ENCODE data around the gene TENT4A.

The TENT4A gene

DNA sequence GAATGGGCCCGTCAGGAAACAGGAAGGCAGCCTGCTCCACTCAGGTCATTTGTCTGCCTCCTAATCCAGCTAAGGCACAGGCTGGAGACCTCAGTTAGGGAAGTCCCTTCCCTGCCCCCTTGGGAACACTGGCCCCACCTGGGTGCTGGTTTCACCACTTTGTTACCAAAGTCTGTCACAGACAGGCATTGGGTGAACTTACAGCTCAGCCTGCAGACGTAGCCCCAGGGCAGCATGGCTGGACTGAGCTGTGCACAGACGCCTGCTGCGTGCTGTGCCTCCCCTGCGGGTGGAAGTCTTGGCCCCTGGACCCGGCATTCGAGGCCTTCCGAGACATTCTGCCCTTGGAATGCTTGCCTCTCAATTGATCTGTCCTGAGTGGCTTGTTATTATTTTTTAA is 48.9 kb downstream of the TENT4A start:
- H3K4me1 ChIP-seq (ENCODE audit: low read length) = no peaks in the 10 kb centered on the region
- TF ChIP-seq EZH2phosphoT487 (IDR thresholded peaks at IDR 0.05; ENCODE audit: low read depth) = no peak
- TF ChIP-seq, protein P1, sequence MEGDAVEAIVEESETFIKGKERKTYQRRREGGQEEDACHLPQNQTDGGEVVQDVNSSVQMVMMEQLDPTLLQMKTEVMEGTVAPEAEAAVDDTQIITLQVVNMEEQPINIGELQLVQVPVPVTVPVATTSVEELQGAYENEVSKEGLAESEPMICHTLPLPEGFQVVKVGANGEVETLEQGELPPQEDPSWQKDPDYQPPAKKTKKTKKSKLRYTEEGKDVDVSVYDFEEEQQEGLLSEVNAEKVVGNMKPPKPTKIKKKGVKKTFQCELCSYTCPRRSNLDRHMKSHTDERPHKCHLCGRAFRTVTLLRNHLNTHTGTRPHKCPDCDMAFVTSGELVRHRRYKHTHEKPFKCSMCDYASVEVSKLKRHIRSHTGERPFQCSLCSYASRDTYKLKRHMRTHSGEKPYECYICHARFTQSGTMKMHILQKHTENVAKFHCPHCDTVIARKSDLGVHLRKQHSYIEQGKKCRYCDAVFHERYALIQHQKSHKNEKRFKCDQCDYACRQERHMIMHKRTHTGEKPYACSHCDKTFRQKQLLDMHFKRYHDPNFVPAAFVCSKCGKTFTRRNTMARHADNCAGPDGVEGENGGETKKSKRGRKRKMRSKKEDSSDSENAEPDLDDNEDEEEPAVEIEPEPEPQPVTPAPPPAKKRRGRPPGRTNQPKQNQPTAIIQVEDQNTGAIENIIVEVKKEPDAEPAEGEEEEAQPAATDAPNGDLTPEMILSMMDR (IDR thresholded peaks at IDR 0.05; ENCODE audit: low read depth, low read length) = no peak
- no peak overlapping the region for H3K9ac ChIP-seq (ENCODE audit: low read length)
- H3K79me2 ChIP-seq (ENCODE audit: low read length) = no peaks in the 10 kb centered on the region
- no peaks in the 10 kb centered on the region for H4K20me1 ChIP-seq (ENCODE audit: insufficient read depth, low read length)
- no peak overlapping the region for H2AFZ ChIP-seq (ENCODE audit: low read depth, low read length)
- H3K9me3 ChIP-seq (ENCODE audit: insufficient read depth, low read length) = no peaks in the 10 kb centered on the region
- no peaks in the 10 kb centered on the region for H3K36me3 ChIP-seq (replicated peaks; ENCODE audit: low read depth, low read length)
- no peak overlapping the region for H3K27ac ChIP-seq (ENCODE audit: low read length)
- no peak overlapping the region for H3K4me3 ChIP-seq (ENCODE audit: low read length)
- no peak overlapping the region for H3K4me2 ChIP-seq (ENCODE audit: low read length)
- H3K27me3 ChIP-seq (ENCODE audit: low read depth, low read length) = no peaks in the 10 kb centered on the region

DNA sequence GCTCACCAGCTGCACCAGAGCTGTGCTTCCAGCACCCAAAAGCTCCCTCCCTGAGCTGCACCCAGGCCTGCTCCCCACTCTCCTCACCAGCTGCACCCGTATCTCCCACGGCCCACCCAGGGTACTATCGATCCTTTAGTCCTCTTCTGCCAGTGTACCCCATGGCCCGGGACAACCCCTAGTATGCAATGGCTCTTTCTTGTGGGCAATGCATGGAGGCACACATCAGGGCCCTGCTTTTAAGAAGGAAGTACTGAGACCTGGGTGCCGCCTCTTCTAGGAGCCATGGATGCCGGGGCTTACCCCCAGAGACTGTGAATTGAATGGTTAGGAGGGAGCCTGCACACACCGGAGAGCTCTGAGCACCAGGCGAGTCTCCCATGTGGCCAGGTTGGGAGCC is 49.5 kb downstream of the TENT4A start:
- TF ChIP-seq EZH2phosphoT487 (IDR thresholded peaks at IDR 0.05; ENCODE audit: low read depth) = no peak
- TF ChIP-seq, protein P1 (IDR thresholded peaks at IDR 0.05; ENCODE audit: low read depth, low read length) = no peak
- no peak overlapping the region for H2AFZ ChIP-seq (ENCODE audit: low read depth, low read length)
- no peaks in the 10 kb centered on the region for H3K27me3 ChIP-seq (ENCODE audit: low read depth, low read length)
- no peak overlapping the region for H3K4me2 ChIP-seq (ENCODE audit: low read length)
- H3K27ac ChIP-seq (ENCODE audit: low read length) = no peak overlapping the region
- no peak overlapping the region for H3K4me3 ChIP-seq (ENCODE audit: low read length)
- H3K36me3 ChIP-seq (replicated peaks; ENCODE audit: low read depth, low read length) = no peaks in the 10 kb centered on the region
- no peaks in the 10 kb centered on the region for H3K9me3 ChIP-seq (ENCODE audit: insufficient read depth, low read length)
- no peaks in the 10 kb centered on the region for H3K4me1 ChIP-seq (ENCODE audit: low read length)
- no peaks in the 10 kb centered on the region for H3K79me2 ChIP-seq (ENCODE audit: low read length)
- no peak overlapping the region for H3K9ac ChIP-seq (ENCODE audit: low read length)
- H4K20me1 ChIP-seq (ENCODE audit: insufficient read depth, low read length) = no peaks in the 10 kb centered on the region

DNA sequence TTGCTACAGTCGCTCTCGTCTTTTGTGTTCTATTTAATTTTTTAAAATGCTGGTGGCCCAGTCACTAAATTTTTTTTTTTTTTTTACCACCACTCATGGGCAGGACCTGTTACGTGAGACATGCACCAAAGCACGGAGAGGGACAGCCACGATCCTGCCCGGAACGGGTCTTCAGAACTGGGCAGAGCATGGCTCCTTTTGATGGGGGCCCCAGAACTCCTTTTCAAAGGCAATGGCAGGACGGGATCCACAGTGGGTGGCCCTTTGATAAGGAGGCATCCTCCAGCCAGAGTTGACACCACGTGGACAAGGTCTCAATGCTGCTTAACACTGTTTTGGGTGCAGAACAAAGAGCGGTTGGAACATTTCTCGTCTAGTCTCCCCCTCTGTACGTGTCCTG is 50.0 kb downstream of the TENT4A start:
- no peaks in the 10 kb centered on the region for H3K79me2 ChIP-seq (ENCODE audit: low read length)
- no peaks in the 10 kb centered on the region for H3K4me1 ChIP-seq (ENCODE audit: low read length)
- H3K9ac ChIP-seq (ENCODE audit: low read length) = no peak overlapping the region
- H3K4me3 ChIP-seq (ENCODE audit: low read length) = no peak overlapping the region
- no peaks in the 10 kb centered on the region for H4K20me1 ChIP-seq (ENCODE audit: insufficient read depth, low read length)
- H3K36me3 ChIP-seq (replicated peaks; ENCODE audit: low read depth, low read length) = no peaks in the 10 kb centered on the region
- H2AFZ ChIP-seq (ENCODE audit: low read depth, low read length) = no peak overlapping the region
- no peak for TF ChIP-seq EZH2phosphoT487 (IDR thresholded peaks at IDR 0.05; ENCODE audit: low read depth)
- TF ChIP-seq, protein P1 (IDR thresholded peaks at IDR 0.05; ENCODE audit: low read depth, low read length) = no peak
- no peaks in the 10 kb centered on the region for H3K9me3 ChIP-seq (ENCODE audit: insufficient read depth, low read length)
- H3K27me3 ChIP-seq (ENCODE audit: low read depth, low read length) = no peaks in the 10 kb centered on the region
- H3K4me2 ChIP-seq (ENCODE audit: low read length) = no peak overlapping the region
- H3K27ac ChIP-seq (ENCODE audit: low read length) = no peak overlapping the region

DNA sequence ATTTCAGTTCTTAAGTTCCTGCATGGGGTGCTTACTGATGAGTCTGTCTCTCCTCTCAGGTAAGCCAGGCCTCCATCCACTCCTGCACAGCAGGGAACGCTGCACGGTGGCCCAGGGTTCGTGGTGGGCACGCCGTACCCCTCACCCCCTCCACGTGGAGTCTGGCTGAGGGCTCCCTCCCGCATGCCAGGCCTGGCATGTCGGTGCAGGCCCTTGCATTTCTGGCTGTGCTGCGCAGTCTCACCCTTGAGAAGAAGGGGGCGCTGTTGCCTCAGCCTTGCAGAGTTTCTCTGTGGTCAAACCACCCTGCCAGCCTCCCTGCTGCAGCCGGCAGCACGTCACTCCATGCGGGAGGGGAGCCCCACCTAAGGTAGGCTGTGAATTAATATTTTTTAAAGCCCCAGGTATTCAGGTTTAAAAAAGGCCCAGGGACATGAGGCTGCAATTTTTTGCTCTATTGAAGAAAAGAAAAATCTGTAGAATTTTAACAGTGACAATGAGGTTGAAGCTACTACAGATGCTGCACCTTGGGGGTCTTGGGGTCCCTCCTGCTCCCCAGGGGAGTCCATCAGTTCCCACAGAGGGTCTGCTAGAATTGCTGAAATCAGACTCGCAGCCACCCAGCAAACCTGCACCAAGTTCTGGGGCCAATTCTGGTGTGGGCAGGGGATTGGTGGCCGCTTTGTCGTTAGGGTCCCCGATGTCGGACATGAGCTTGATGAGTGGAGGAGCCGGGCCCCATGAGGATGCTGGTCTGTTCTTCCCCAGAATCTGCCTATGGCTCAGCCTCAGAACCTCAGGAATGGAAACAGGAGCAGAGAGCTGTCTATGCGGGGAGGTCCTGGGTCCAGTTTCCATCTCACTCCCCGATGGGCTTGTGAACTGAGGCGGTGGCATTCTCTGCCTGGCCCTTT is 52.6 kb downstream of the TENT4A start:
- no peaks in the 10 kb centered on the region for H3K4me1 ChIP-seq (ENCODE audit: low read length)
- H3K79me2 ChIP-seq (ENCODE audit: low read length) = no peaks in the 10 kb centered on the region
- no peak overlapping the region for H3K27ac ChIP-seq (ENCODE audit: low read length)
- no peaks in the 10 kb centered on the region for H3K9me3 ChIP-seq (ENCODE audit: insufficient read depth, low read length)
- H2AFZ ChIP-seq (ENCODE audit: low read depth, low read length) = no peak overlapping the region
- no peak overlapping the region for H3K4me3 ChIP-seq (ENCODE audit: low read length)
- H3K36me3 ChIP-seq (replicated peaks; ENCODE audit: low read depth, low read length) = no peaks in the 10 kb centered on the region
- H4K20me1 ChIP-seq (ENCODE audit: insufficient read depth, low read length) = no peaks in the 10 kb centered on the region
- H3K27me3 ChIP-seq (ENCODE audit: low read depth, low read length) = no peaks in the 10 kb centered on the region
- no peak overlapping the region for H3K9ac ChIP-seq (ENCODE audit: low read length)
- no peak overlapping the region for H3K4me2 ChIP-seq (ENCODE audit: low read length)
- no peak for TF ChIP-seq EZH2phosphoT487 (IDR thresholded peaks at IDR 0.05; ENCODE audit: low read depth)
- TF ChIP-seq, protein P1 (IDR thresholded peaks at IDR 0.05; ENCODE audit: low read depth, low read length) = peak; percentile 58
